ENCODE measurements around the gene SLC66A3. TPM values are rescaled to one million over a fixed set of nuclear protein-coding genes. Genes with fewer than 3 reads are reported as not detected.

SLC66A3 gene
- total RNA-seq, 1 donor from 2014 or later: 11.5 TPM

- intact Hi-C loops (cut with DNase I): loop anchor here (5.0 to 10.0 kb wide), 4 partner anchors 61 to 449 kb away; no protein-coding TSS in a partner anchor
- no peak for DNase-seq (ENCODE audit: missing footprints)
- peak; percentile 21 for ATAC-seq
Observed at GRCh38 chr2:11133238-11133935, 21.9 kb upstream of the SLC66A3 start.

- no peak for DNase-seq (ENCODE audit: missing footprints)
- no peak for ATAC-seq
- intact Hi-C loops (cut with DNase I): loop anchor here (5.0 to 10.0 kb wide), 4 partner anchors 61 to 448 kb away; no protein-coding TSS in a partner anchor
Observed at GRCh38 chr2:11133936-11134320, 21.3 kb upstream of the SLC66A3 start.

- no peak for DNase-seq (ENCODE audit: missing footprints)
- ATAC-seq: no peak
- intact Hi-C loops (cut with DNase I): loop anchor here (5.0 to 10.0 kb wide), 4 partner anchors 60 to 448 kb away; no protein-coding TSS in a partner anchor
Observed at GRCh38 chr2:11134349-11134748, 20.9 kb upstream of the SLC66A3 start.

GRCh38 chr2:11140492-11140891, 14.8 kb upstream of the SLC66A3 start:
- intact Hi-C loops (cut with DNase I): no loop called here
- ATAC-seq (no peak), DNase-seq (ENCODE audit: missing footprints) (no peak)

GRCh38 chr2:11141319-11141718, 13.9 kb upstream of the SLC66A3 start:
- intact Hi-C loops (cut with DNase I): no loop called here
- ATAC-seq (no peak), DNase-seq (ENCODE audit: missing footprints) (no peak)

- intact Hi-C loops (cut with DNase I): no loop called here
- ATAC-seq: no peak
Observed at GRCh38 chr2:11142330-11142729, 12.9 kb upstream of the SLC66A3 start.

GRCh38 chr2:11142987-11143386, 12.3 kb upstream of the SLC66A3 start:
- intact Hi-C loops (cut with DNase I): no loop called here
- DNase-seq (ENCODE audit: missing footprints) (no peak), ATAC-seq (no peak)

More at GRCh38 chr2:11142330-11142729, 12.9 kb upstream of the SLC66A3 start:
- no peak for DNase-seq (ENCODE audit: missing footprints)

- no peak for DNase-seq (ENCODE audit: missing footprints)
- ATAC-seq: no peak
- intact Hi-C loops (cut with DNase I): no loop called here
Observed at GRCh38 chr2:11144077-11144737, 11.1 kb upstream of the SLC66A3 start.

- ATAC-seq (no peak), DNase-seq (ENCODE audit: missing footprints) (no peak)
- intact Hi-C loops (cut with DNase I): no loop called here
Observed at GRCh38 chr2:11144738-11145079, 10.6 kb upstream of the SLC66A3 start.

- ATAC-seq (no peak), DNase-seq (ENCODE audit: missing footprints) (no peak)
- intact Hi-C loops (cut with DNase I): no loop called here
Observed at GRCh38 chr2:11145350-11145749, 9.9 kb upstream of the SLC66A3 start.

GRCh38 chr2:11146076-11146475, 9.2 kb upstream of the SLC66A3 start:
- intact Hi-C loops (cut with DNase I): no loop called here
- ATAC-seq: no peak
- DNase-seq (ENCODE audit: missing footprints): no peak

- no peak for ATAC-seq
- DNase-seq (ENCODE audit: missing footprints): no peak
- intact Hi-C loops (cut with DNase I): no loop called here
Observed at GRCh38 chr2:11147263-11147662, 8.0 kb upstream of the SLC66A3 start.

GRCh38 chr2:11152591-11152990, 2.7 kb upstream of the SLC66A3 start:
- ATAC-seq (no peak), DNase-seq (ENCODE audit: missing footprints) (no peak)
- intact Hi-C loops (cut with DNase I): no loop called here

- ATAC-seq: peak; percentile 6
- DNase-seq (ENCODE audit: missing footprints): no peak
- intact Hi-C loops (cut with DNase I): no loop called here
Observed at GRCh38 chr2:11154016-11154922, 998 bp upstream of the SLC66A3 start.

GRCh38 chr2:11154923-11155380, 315 bp upstream of the SLC66A3 start:
- intact Hi-C loops (cut with DNase I): no loop called here
- DNase-seq (ENCODE audit: missing footprints): peak; percentile 99
- ATAC-seq: peak; percentile 95

GRCh38 chr2:11156396-11157075, 1.3 kb downstream of the SLC66A3 start:
- intact Hi-C loops (cut with DNase I): no loop called here
- ATAC-seq (no peak), DNase-seq (ENCODE audit: missing footprints) (no peak)

GRCh38 chr2:11157296-11157695, 2.0 kb downstream of the SLC66A3 start:
- DNase-seq (ENCODE audit: missing footprints): no peak
- intact Hi-C loops (cut with DNase I): no loop called here

GRCh38 chr2:11157731-11158130, 2.5 kb downstream of the SLC66A3 start:
- intact Hi-C loops (cut with DNase I): no loop called here
- no peak for ATAC-seq
- no peak for DNase-seq (ENCODE audit: missing footprints)

More at GRCh38 chr2:11157296-11157695, 2.0 kb downstream of the SLC66A3 start:
- no peak for ATAC-seq

All from Right ventricle myocardium inferior (tissue), 1 donor.